Gastrocnemius medialis (tissue), 4 donors: ENCODE measurements around the gene CACNA1B. TPM values are rescaled to one million over a fixed set of nuclear protein-coding genes. Genes with fewer than 3 reads are reported as not detected.
"Not testable (repeated sequence)": the region's sequence is repeated elsewhere in the genome, so short reads cannot be mapped to it uniquely, and the experiment has no call there.

Experiments used
- ATAC-seq, 2 donors: fragments of 150-250 bp; one replicate each; pipeline ENCODE4 v1.9.1; 2016
- DNase-seq, 2 donors: peaks; one replicate each; pipeline ENCODE4 v3.0.0-alpha.2; 2019
- H3K27ac ChIP-seq, 4 donors: fragments of 200-600 bp; sonication (generic); 1 replicate in 1 of 4; 2 replicates in 3 of 4; pipeline ENCODE4 v1.5.1; 2016 to 2018; ENCODE audit warnings: mild to moderate bottlenecking in 2 of 4, moderate library complexity in 1 of 4
- H3K27me3 ChIP-seq, 3 donors: fragments of 200-600 bp; sonication (generic) in 2 of 3; 1 replicate in 1 of 3; 2 replicates in 2 of 3; pipeline versions ENCODE4 v1.5.1 to v1.6.0; 2016 to 2019; ENCODE audit warnings: mild to moderate bottlenecking in 1 of 3, moderate library complexity in 1 of 3
- H3K36me3 ChIP-seq, 2 donors: fragments of 200-600 bp; sonication (generic) in 1 of 2; one replicate each; pipeline ENCODE4 v1.5.1; 2017 to 2018
- H3K4me1 ChIP-seq, 2 donors: fragments of 200-600 bp; sonication (generic) in 1 of 2; one replicate each; pipeline ENCODE4 v1.5.1; 2016 to 2017; ENCODE audit warnings: mild to moderate bottlenecking in 2 of 2
- H3K4me3 ChIP-seq, 4 donors: fragments of 200-600 bp; sonication (generic) in 3 of 4; 1 replicate in 1 of 4; 2 replicates in 3 of 4; pipeline ENCODE4 v1.5.1; 2016 to 2019; ENCODE audit warnings: mild to moderate bottlenecking in 2 of 4
- H3K9me3 ChIP-seq, 3 donors: fragments of 200-600 bp; sonication (generic) in 2 of 3; 1 replicate in 1 of 3; 2 replicates in 2 of 3; pipeline ENCODE4 v1.5.1; 2016 to 2019
- POLR2A ChIP-seq, 2 donors: fragments of 450-650 bp; IDR thresholded peaks; one replicate each; pipeline ENCODE4 v1.6.1; 2017; ENCODE audit warnings: antibody characterized with exemption in 2 of 2, mild to moderate bottlenecking in 2 of 2, moderate library complexity in 2 of 2
- in situ Hi-C, 4 donors: fragments of 200-750 bp; cut with MboI; loops; one replicate each; pipeline versions ENCODE4 v1.15.0 to v1.8.0; 2017; ENCODE audit warnings: low sequenced_read_pairs in 4 of 4
- intact Hi-C: fragments of 100-400 bp; cut with DNase I; formaldehyde crosslinking; loops from one replicate; pipeline ENCODE4 v1.15.1; 2023; ENCODE audit warnings: low total_unique reads
- total RNA-seq, 4 donors: library from RNA; depleted of rRNA; stranded (reverse); fragments of >200 nt; gene quantifications; one replicate each; pipeline versions ENCODE4 v1.1.0 to v1.2.3, GENCODE V29; 2016
- TF ChIP-seq, protein P1 (sequence below), 5 experiments: fragments of 450-650 bp in 3 of 5; fragments of 200-600 bp in 2 of 5; sonication (generic) in 2 of 5; IDR thresholded peaks in 4 of 5; conservative IDR thresholded peaks in 1 of 5; 1 replicate in 4 of 5; 2 replicates in 1 of 5; pipeline ENCODE4 v1.5.1; 2016 to 2019; ENCODE audit warnings: antibody characterized with exemption in 5 of 5, mild to moderate bottlenecking in 3 of 5, moderate library complexity in 3 of 5

CACNA1B gene
- total RNA-seq, 4 donors from 2014 or later: 0.07 TPM; not detected in 3

DNA sequence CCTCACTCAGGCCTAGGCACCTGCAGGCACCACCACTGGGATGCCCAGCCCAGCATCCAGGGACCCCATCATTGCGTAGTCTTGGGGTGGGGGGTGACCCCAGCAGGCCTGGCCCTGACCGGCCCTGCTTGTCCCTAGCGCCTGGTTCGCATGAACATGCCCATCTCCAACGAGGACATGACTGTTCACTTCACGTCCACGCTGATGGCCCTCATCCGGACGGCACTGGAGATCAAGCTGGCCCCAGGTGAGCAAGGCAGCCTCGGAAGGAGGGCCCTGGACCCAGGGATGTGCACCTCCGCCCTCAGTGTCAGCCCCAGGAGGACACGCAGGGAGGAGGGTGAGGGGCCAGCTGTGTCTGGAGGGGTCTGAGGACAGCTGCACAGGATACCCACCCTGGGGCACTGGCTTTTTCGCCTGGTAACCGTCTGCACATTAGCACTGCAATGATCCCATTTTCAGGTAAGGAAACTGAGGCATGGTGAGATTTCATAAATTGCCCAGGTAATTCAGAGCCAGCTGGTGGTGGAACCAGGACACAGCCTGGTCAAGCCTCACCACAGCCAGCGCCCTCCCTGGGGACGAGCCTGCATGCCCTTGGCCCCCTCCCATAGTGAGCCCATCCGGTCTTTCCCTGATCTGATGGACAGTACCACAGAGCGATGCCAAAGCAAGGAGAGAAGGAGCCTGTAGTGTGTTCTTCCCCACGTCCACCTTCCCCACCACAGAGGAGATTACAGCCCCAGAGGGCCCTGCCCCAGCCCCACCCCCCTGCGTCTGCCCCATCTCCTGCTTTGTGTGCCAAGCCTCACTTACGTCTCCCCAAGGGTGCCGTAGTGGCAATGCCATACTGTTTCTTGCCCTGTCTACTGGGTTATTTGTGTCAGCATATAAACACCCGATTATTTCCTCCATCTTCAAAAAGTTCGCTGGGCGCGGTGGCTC lies 228.3 kb downstream of the CACNA1B start:
- Histone ChIP-seq H3K9me3 (no peaks in the 10 kb centered on the region), H3K36me3 (no peaks in the 10 kb centered on the region), H3K4me1 (no peaks in the 10 kb centered on the region), H3K4me3 (no peak overlapping the region), H3K27me3 (peaks cover 0 to 4% (median 3%) of the 10 kb centered on the region in 3 donors), H3K27ac (no peak overlapping the region)
- no peak for DNase-seq
- no peak for ATAC-seq
- TF ChIP-seq POLR2A (IDR thresholded peaks at IDR 0.05): no peak
- TF ChIP-seq, protein P1, sequence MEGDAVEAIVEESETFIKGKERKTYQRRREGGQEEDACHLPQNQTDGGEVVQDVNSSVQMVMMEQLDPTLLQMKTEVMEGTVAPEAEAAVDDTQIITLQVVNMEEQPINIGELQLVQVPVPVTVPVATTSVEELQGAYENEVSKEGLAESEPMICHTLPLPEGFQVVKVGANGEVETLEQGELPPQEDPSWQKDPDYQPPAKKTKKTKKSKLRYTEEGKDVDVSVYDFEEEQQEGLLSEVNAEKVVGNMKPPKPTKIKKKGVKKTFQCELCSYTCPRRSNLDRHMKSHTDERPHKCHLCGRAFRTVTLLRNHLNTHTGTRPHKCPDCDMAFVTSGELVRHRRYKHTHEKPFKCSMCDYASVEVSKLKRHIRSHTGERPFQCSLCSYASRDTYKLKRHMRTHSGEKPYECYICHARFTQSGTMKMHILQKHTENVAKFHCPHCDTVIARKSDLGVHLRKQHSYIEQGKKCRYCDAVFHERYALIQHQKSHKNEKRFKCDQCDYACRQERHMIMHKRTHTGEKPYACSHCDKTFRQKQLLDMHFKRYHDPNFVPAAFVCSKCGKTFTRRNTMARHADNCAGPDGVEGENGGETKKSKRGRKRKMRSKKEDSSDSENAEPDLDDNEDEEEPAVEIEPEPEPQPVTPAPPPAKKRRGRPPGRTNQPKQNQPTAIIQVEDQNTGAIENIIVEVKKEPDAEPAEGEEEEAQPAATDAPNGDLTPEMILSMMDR (IDR thresholded peaks at IDR 0.05 in 4 of 5, conservative IDR thresholded peaks at IDR 0.05 in 1 of 5): no peak
- in situ Hi-C loops: no loop called here
- intact Hi-C loops: no loop called here

DNA sequence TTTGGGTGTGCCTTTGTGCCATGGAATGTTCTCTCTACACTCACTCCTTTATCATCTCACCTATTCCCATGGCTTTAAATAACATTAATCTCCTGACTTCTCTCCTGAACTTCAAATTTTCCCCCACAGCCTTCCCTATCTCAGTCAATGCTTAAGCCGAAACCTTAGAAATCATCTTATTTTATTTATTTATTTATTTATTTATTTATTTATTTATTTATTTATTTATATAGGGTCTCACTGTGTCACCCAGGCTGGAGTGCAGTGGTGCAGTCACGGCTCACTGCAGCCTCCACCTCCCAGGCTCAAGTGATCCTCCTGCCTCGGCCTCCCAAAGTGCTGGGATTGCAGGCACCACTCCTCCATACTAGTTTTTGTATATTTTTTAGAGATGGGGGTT lies 229.5 kb downstream of the CACNA1B start:
- in situ Hi-C loops: not testable (repeated sequence)

DNA sequence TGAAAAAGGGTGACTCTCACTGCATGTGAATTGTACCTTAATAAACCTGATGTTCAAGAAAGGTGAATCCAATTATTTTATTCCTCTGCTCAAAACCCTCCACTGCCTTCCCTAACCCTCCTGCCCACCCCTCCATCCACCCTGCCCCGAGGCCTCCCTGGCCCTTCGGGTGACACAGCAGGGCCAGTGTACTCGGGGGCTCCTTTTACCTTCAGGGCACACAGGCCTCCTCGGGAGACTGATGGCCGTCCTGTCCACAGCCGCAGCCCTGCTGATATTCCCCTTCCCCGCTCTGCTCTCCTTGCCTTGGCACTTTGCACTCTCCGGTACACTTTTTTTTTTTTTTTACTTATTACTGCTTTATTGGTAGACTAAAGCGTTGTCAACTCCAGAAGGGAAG lies 234.0 kb downstream of the CACNA1B start:
- H3K4me3 ChIP-seq: no peak overlapping the region
- no peak for TF ChIP-seq POLR2A (IDR thresholded peaks at IDR 0.05)
- TF ChIP-seq, protein P1 (IDR thresholded peaks at IDR 0.05 in 4 of 5, conservative IDR thresholded peaks at IDR 0.05 in 1 of 5): no peak
- intact Hi-C loops: no loop called here

More for the DNA sequence above, 229.5 kb downstream of the CACNA1B start:
- H3K27me3 ChIP-seq, DNase-seq, H3K36me3 ChIP-seq, H3K9me3 ChIP-seq, ATAC-seq, H3K27ac ChIP-seq, H3K4me3 ChIP-seq, intact Hi-C loops, H3K4me1 ChIP-seq: not testable (repeated sequence)

DNA sequence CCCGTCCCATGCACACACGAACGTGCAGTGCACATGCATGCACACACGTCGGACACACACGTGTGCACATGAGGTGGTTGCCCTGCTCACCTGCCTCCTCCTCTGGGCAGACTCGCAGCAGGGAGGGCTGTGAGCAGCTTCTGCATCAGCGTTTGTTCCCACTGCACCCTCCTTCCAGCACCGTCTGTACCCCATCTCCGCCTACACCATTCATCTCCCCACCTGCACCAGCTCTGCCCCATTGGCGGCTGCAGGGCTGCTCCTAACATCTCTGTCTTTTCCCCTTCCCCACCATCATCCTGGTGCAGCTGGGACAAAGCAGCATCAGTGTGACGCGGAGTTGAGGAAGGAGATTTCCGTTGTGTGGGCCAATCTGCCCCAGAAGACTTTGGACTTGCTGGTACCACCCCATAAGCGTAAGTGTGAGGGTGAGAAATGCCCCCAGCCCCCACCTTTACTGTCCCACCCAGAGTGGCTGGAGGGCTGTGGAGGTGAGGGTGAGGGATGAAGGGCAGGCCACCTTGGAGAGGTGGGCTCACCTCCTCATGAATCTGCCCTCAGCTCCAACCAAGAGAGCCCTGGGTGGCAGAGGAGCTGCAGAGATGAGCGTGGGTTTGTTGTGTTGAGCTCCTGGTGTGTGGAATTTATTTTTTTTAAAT lies 234.6 kb downstream of the CACNA1B start:
- Histone ChIP-seq H3K9me3 (no peaks in the 10 kb centered on the region), H3K4me1 (no peaks in the 10 kb centered on the region), H3K27me3 (peaks cover 0 to 3% (median 2%) of the 10 kb centered on the region in 3 donors), H3K4me3 (no peak overlapping the region), H3K36me3 (no peaks in the 10 kb centered on the region), H3K27ac (no peak overlapping the region)
- ATAC-seq: no peak
- intact Hi-C loops: no loop called here
- no peak for DNase-seq
- in situ Hi-C loops: no loop called here
- TF ChIP-seq, protein P1 (IDR thresholded peaks at IDR 0.05 in 4 of 5, conservative IDR thresholded peaks at IDR 0.05 in 1 of 5): no peak
- TF ChIP-seq POLR2A (IDR thresholded peaks at IDR 0.05): no peak

More for the DNA sequence above, 234.0 kb downstream of the CACNA1B start:
- Histone ChIP-seq H3K27me3 (peaks cover 0 to 3% (median 2%) of the 10 kb centered on the region in 3 donors), H3K36me3 (no peaks in the 10 kb centered on the region), H3K4me1 (no peaks in the 10 kb centered on the region), H3K27ac (no peak overlapping the region), H3K9me3 (no peaks in the 10 kb centered on the region)
- no peak for ATAC-seq
- DNase-seq: no peak
- in situ Hi-C loops: no loop called here
